ENCODE data around the gene SMAD2. TPM values are rescaled to one million over a fixed set of nuclear protein-coding genes. Genes with fewer than 3 reads are reported as not detected.

The SMAD2 gene
- total RNA-seq, 1 donor, result 44.9 TPM

GRCh38 chr18:47847635-47848034, 82.8 kb downstream of the SMAD2 start:
- DNase-seq (ENCODE audit: insufficient read length, low spot score, missing footprints), result no peak
- H2AFZ ChIP-seq (ENCODE audit: low read length), result no peak overlapping the region
- H4K20me1 ChIP-seq (ENCODE audit: insufficient read depth, low read length), result no peaks in the 10 kb centered on the region
- H3K27me3 ChIP-seq (ENCODE audit: insufficient read depth, low read length), result no peaks in the 10 kb centered on the region
- no peaks in the 10 kb centered on the region for H3K9me3 ChIP-seq (ENCODE audit: low read depth, low read length)
- no peak for TF ChIP-seq CTCF (IDR thresholded peaks at IDR 0.05; ENCODE audit: extremely low read depth, low read depth, low read length)
- no peak overlapping the region for H3K4me2 ChIP-seq (ENCODE audit: insufficient read depth, low read length)
- H3K36me3 ChIP-seq (ENCODE audit: insufficient read depth, low read length), result peaks cover 18% of the 10 kb centered on the region
- H3K27ac ChIP-seq (ENCODE audit: low read depth, low read length), result no peak overlapping the region
- no peaks in the 10 kb centered on the region for H3K4me1 ChIP-seq (ENCODE audit: insufficient read depth, low read length)
- H3K79me2 ChIP-seq (ENCODE audit: insufficient read depth, low read length), result no peaks in the 10 kb centered on the region
- H3K4me3 ChIP-seq (ENCODE audit: insufficient read depth, low read length), result no peak overlapping the region

- Histone ChIP-seq H3K4me3 (ENCODE audit: insufficient read depth, low read length) (no peak overlapping the region), H3K79me2 (ENCODE audit: insufficient read depth, low read length) (no peaks in the 10 kb centered on the region), H3K36me3 (ENCODE audit: insufficient read depth, low read length) (peaks cover 18% of the 10 kb centered on the region), H3K9me3 (ENCODE audit: low read depth, low read length) (no peaks in the 10 kb centered on the region), H3K27me3 (ENCODE audit: insufficient read depth, low read length) (no peaks in the 10 kb centered on the region), H4K20me1 (ENCODE audit: insufficient read depth, low read length) (no peaks in the 10 kb centered on the region), H3K27ac (ENCODE audit: low read depth, low read length) (no peak overlapping the region), H3K4me1 (ENCODE audit: insufficient read depth, low read length) (no peaks in the 10 kb centered on the region), H2AFZ (ENCODE audit: low read length) (no peak overlapping the region), H3K4me2 (ENCODE audit: insufficient read depth, low read length) (no peak overlapping the region)
- DNase-seq (ENCODE audit: insufficient read length, low spot score, missing footprints), result no peak
- no peak for TF ChIP-seq CTCF (IDR thresholded peaks at IDR 0.05; ENCODE audit: extremely low read depth, low read depth, low read length)
Measured at GRCh38 chr18:47846431-47846830, 84.0 kb downstream of the SMAD2 start.

- DNase-seq (ENCODE audit: insufficient read length, low spot score, missing footprints), result no peak
- peaks cover 18% of the 10 kb centered on the region for H3K36me3 ChIP-seq (ENCODE audit: insufficient read depth, low read length)
- no peak overlapping the region for H3K27ac ChIP-seq (ENCODE audit: low read depth, low read length)
- no peaks in the 10 kb centered on the region for H3K79me2 ChIP-seq (ENCODE audit: insufficient read depth, low read length)
- H3K27me3 ChIP-seq (ENCODE audit: insufficient read depth, low read length), result no peaks in the 10 kb centered on the region
- no peaks in the 10 kb centered on the region for H3K4me1 ChIP-seq (ENCODE audit: insufficient read depth, low read length)
- H3K9me3 ChIP-seq (ENCODE audit: low read depth, low read length), result no peaks in the 10 kb centered on the region
- TF ChIP-seq CTCF (IDR thresholded peaks at IDR 0.05; ENCODE audit: extremely low read depth, low read depth, low read length), result no peak
- no peak overlapping the region for H2AFZ ChIP-seq (ENCODE audit: low read length)
- H3K4me3 ChIP-seq (ENCODE audit: insufficient read depth, low read length), result no peak overlapping the region
- no peaks in the 10 kb centered on the region for H4K20me1 ChIP-seq (ENCODE audit: insufficient read depth, low read length)
- no peak overlapping the region for H3K4me2 ChIP-seq (ENCODE audit: insufficient read depth, low read length)
Measured at GRCh38 chr18:47844828-47845498, 85.5 kb downstream of the SMAD2 start.

- Histone ChIP-seq H3K36me3 (ENCODE audit: insufficient read depth, low read length) (peaks cover 20% of the 10 kb centered on the region), H3K4me3 (ENCODE audit: insufficient read depth, low read length) (no peak overlapping the region), H3K9me3 (ENCODE audit: low read depth, low read length) (no peaks in the 10 kb centered on the region), H4K20me1 (ENCODE audit: insufficient read depth, low read length) (no peaks in the 10 kb centered on the region), H3K4me1 (ENCODE audit: insufficient read depth, low read length) (no peaks in the 10 kb centered on the region), H3K27ac (ENCODE audit: low read depth, low read length) (no peak overlapping the region), H2AFZ (ENCODE audit: low read length) (no peak overlapping the region), H3K4me2 (ENCODE audit: insufficient read depth, low read length) (no peak overlapping the region), H3K79me2 (ENCODE audit: insufficient read depth, low read length) (no peaks in the 10 kb centered on the region), H3K27me3 (ENCODE audit: insufficient read depth, low read length) (no peaks in the 10 kb centered on the region)
- DNase-seq (ENCODE audit: insufficient read length, low spot score, missing footprints), result no peak
- TF ChIP-seq CTCF (IDR thresholded peaks at IDR 0.05; ENCODE audit: extremely low read depth, low read depth, low read length), result no peak
Measured at GRCh38 chr18:47842836-47843235, 87.6 kb downstream of the SMAD2 start.
